ENCODE results near the gene GPR137. TPM values are rescaled to one million over a fixed set of nuclear protein-coding genes. Genes with fewer than 3 reads are reported as not detected.

The GPR137 gene
- total RNA-seq, 2 experiments from 2014 or later = 26.2 to 30.5 TPM

Other genes with a start within 250 kb of the GPR137 start
- gene FLRT1, start 249.9 kb upstream of the GPR137 start, total RNA-seq = under 1 TPM; 0.17 to 0.29 TPM
- gene MACROD1, start 119.7 kb upstream of the GPR137 start, total RNA-seq = 10 to 100 TPM; 38.7 to 48.6 TPM
- 100 to 1,000 TPM; 264 to 272 TPM for gene STIP1, start 99.7 kb upstream of the GPR137 start, total RNA-seq
- 100 to 1,000 TPM; 176 to 178 TPM for gene FERMT3, start 79.1 kb upstream of the GPR137 start, total RNA-seq
- gene TRPT1, start 59.7 kb upstream of the GPR137 start, total RNA-seq = 10 to 100 TPM; 18.2 to 18.3 TPM
- gene NUDT22, start 59.6 kb upstream of the GPR137 start, total RNA-seq = 10 to 100 TPM; 51.4 to 51.9 TPM
- 10 to 100 TPM; 16.9 to 19.3 TPM for gene DNAJC4, start 55.3 kb upstream of the GPR137 start, total RNA-seq
- 10 to 100 TPM; 64.2 to 74.5 TPM for gene VEGFB, start 51.3 kb upstream of the GPR137 start, total RNA-seq
- 10 to 100 TPM; 17.2 to 20.0 TPM for gene FKBP2, start 44.8 kb upstream of the GPR137 start, total RNA-seq
- gene PPP1R14B, start 38.9 kb upstream of the GPR137 start, total RNA-seq = 100 to 1,000 TPM; 216 to 227 TPM
- gene PLCB3, start 34.3 kb upstream of the GPR137 start, total RNA-seq = 1 to 10 TPM; 4.4 to 4.7 TPM
- 10 to 100 TPM; 12.8 to 14.3 TPM for gene BAD, start 1.2 kb upstream of the GPR137 start, total RNA-seq
- under 1 TPM in 1 of 2 experiments, not detected in 1; 0.41 TPM for gene KCNK4, start 5.5 kb downstream of the GPR137 start, total RNA-seq
- under 1 TPM in 1 of 2 experiments, not detected in 1; 0.67 TPM for gene CATSPERZ, start 14.5 kb downstream of the GPR137 start, total RNA-seq
- 10 to 100 TPM; 18.5 to 21.7 TPM for gene ESRRA, start 19.7 kb downstream of the GPR137 start, total RNA-seq
- 100 to 1,000 TPM; 241 to 261 TPM for gene TRMT112, start 31.7 kb downstream of the GPR137 start, total RNA-seq
- gene PRDX5, start 32.3 kb downstream of the GPR137 start, total RNA-seq = 100 to 1,000 TPM; 122 to 132 TPM
- gene CCDC88B, start 54.4 kb downstream of the GPR137 start, total RNA-seq = 10 to 100 TPM; 53.2 to 61.9 TPM
- gene RPS6KA4, start 73.3 kb downstream of the GPR137 start, total RNA-seq = 10 to 100 TPM; 19.1 to 21.3 TPM

Measured in activated naive CD4-positive, alpha-beta T cell treated with anti-CD3 and anti-CD28 coated beads for 36 hours (primary cell).